ENCODE results near the gene PNMA8A.

GRCh38 chr19:46469541-46470185 is 1.7 kb downstream of the PNMA8A start:
- TF ChIP-seq CTCF (IDR thresholded peaks at IDR 0.05) = no peak
- TF ChIP-seq POLR2A (IDR thresholded peaks at IDR 0.05; ENCODE audit: low read length) = no peak
- TF ChIP-seq HMGXB4 (CRISPR knock-in tag; IDR thresholded peaks at IDR 0.05; ENCODE audit: borderline replicate concordance) = no peak
- no peak for TF ChIP-seq JUN (IDR thresholded peaks at IDR 0.05)
- no peak for TF ChIP-seq ELK1 (IDR thresholded peaks at IDR 0.05; ENCODE audit: low read depth, low read length)
- no peak for TF ChIP-seq RAD21 (conservative IDR thresholded peaks at IDR 0.05 in 1 of 2, IDR thresholded peaks at IDR 0.05 in 1 of 2)
- TF ChIP-seq SMC3 (IDR thresholded peaks at IDR 0.05) = no peak
- TF ChIP-seq PBX3 (IDR thresholded peaks at IDR 0.05) = no peak
- no peak for TF ChIP-seq MAZ (IDR thresholded peaks at IDR 0.05; ENCODE audit: borderline replicate concordance, low read depth, low read length)
- no peak for TF ChIP-seq PHF8 (IDR thresholded peaks at IDR 0.05; ENCODE audit: borderline replicate concordance, low read depth)
- no peak for TF ChIP-seq MAX (IDR thresholded peaks at IDR 0.05)
- TF ChIP-seq BHLHE40 (IDR thresholded peaks at IDR 0.05; ENCODE audit: low read depth, low read length) = no peak
- no peak for TF ChIP-seq ATOH8 (CRISPR knock-in tag; IDR thresholded peaks at IDR 0.05; ENCODE audit: low read depth)
- no peak for TF ChIP-seq RCOR1 (IDR thresholded peaks at IDR 0.05; ENCODE audit: low read depth, low read length)

Data from A549 (cell line).